DMS 273 (cell line): ENCODE results near the gene KDELR3.
A peak's percentile ranks its signal among the peaks of the same experiment; 100 is the strongest.

Source experiments
- DNase-seq: peaks from one replicate; lab custom pipeline; 2025; ENCODE audit not compliant: unreplicated experiment; lab: John Stamatoyannopoulos, UW

The KDELR3 gene

GRCh38 chr22:38481871-38482332 is 14.0 kb downstream of the KDELR3 start:
- no peak for DNase-seq

- DNase-seq, result no peak
These were observed 14.9 kb downstream of the KDELR3 start for GRCh38 chr22:38482662-38483308.

- DNase-seq, result no peak
These were observed 16.3 kb downstream of the KDELR3 start for GRCh38 chr22:38484244-38484643.

DNA sequence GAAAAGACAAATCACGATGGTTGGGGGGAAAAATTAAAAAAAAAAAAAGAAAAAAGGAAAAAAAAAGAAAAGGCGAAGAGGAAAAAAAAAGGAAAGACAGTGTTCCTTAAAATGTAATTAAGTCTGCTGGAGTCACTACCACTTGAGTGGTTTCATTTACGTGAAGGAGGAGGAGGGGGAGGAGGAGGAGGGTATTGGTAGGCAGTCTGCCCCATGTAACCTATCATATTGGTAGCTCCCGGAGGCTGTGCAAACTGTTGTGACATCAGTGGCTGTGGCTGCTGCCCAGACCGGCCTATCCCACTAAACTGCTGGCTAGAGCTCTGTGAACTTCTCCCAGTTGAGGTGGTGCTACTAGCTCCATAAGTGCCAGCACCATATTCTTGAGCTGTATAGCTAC is 17.9 kb downstream of the KDELR3 start:
- no peak for DNase-seq

DNA sequence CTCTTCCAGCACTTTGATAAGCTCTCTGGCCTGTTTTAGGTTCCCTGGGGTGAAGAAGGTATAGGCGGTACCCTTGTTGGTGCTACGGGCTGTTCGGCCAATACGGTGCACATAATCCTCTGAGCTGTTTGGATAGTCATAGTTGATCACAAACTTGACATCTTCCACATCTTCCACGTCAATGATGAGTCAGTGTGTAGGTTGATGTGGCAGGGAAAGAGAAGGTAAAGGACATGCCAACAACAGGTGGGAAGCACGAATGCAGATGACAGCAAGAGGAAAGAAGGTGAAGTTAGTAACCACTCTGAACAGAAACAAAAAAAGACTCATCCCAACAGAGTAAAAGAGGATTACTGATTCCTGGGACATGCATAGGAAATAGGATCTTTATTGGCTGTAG is 20.1 kb downstream of the KDELR3 start:
- no peak for DNase-seq

DNA sequence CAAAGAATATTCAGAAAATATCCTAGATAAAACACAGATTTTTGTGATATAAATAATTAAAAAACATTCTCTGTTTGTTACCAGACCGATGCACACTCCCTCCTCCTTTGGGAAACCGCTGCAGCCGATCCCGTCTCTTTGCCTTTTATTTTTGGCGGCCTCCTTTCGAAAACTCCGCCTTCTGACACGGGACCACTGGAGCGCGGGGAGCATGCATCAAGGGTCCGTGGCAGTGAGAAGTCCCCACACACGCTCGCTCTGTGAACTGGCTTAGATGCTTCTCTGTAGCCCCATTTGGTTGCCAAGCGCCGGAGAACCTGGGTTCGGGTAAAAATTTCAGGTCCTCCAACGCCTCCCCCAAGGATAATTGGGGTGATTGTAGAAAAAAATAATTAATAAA is 21.2 kb downstream of the KDELR3 start:
- DNase-seq, result no peak

GRCh38 chr22:38489561-38490145 is 21.8 kb downstream of the KDELR3 start:
- no peak for DNase-seq

- DNase-seq, result no peak
These were observed 22.6 kb downstream of the KDELR3 start for GRCh38 chr22:38490475-38490874.

- peak; percentile 60 for DNase-seq
These were observed 23.0 kb downstream of the KDELR3 start for GRCh38 chr22:38490915-38491314.

DNA sequence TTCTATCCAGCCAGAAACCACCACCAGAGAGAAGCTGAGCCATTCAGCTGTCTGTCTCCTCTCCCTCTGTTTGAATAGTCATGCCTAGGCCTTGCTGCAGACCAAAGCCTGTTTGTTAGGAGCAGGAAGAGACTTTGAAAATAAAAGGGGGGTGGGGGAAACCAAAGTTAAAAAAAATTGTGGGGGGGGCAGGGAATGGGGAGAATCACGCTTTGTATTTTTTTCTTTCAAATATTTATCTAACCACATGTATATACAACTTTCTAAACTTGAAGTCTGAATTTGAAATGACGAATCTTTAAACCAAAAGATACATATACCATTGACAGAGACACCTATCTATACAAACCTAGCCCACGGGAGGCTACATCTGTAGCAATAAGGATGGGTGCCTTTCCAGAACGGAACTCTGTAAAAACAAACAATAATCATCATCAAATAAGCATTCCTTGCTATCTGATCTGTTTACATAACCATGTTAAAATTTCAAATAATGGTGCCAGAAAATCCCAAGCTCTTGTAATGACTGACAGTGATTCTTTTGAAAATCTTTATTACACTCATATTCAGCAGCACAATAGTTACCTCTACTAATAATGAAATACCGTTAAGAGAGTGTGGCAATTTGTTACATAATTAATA is 23.9 kb downstream of the KDELR3 start:
- no peak for DNase-seq

DNA sequence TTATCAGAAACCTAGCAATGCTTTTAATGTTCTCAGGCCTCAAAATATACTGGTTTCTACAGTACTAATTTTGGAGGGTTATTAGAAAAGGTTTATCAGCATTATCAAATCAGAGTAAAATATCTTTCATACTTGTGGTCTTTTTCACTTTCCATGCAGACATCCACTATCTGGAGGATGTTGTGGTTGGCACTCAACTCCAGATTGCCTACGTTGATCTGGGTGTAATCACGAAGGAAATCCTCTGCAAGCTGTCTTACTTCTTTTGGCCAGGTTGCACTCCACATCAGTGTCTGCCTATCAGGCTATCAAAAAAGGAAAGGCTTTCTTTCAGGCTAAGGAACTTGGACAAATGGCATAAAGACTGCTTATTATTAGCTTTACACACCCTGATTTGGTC is 26.6 kb downstream of the KDELR3 start:
- no peak for DNase-seq

DNA sequence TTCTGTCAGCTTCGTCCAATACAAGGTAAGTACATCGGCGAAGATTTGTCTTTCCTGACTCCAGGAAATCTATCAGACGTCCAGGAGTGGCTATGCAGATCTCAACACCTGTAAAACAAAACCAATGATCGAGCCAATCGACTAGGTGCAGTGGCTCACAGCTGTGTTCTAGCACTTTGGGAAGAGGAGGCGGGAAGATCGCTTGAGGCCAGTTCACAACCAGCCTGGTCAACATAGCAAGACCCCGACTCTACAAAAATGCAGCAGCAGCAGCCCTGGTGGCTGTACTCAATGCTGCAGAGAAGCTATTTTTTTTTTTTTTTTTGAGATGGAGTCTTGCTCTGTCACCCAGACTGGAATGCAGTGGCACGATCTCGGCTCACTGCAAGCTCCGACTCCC is 27.0 kb downstream of the KDELR3 start:
- no peak for DNase-seq

- DNase-seq, result no peak
These were observed 30.0 kb downstream of the KDELR3 start for GRCh38 chr22:38497869-38498268.

GRCh38 chr22:38501797-38502672 is 34.1 kb downstream of the KDELR3 start:
- no peak for DNase-seq

GRCh38 chr22:38503021-38503420 is 35.1 kb downstream of the KDELR3 start:
- DNase-seq, result no peak

- DNase-seq, result peak; percentile 40
These were observed 37.0 kb downstream of the KDELR3 start for GRCh38 chr22:38504731-38505540.

- DNase-seq, result peak; percentile 74
These were observed 37.7 kb downstream of the KDELR3 start for GRCh38 chr22:38505541-38506117.

- peak; percentile 96 for DNase-seq
These were observed 38.4 kb downstream of the KDELR3 start, which contains the start of gene DDX17 for GRCh38 chr22:38506118-38506962. DDX17 (minus strand) TSS chr22:38506311.

GRCh38 chr22:38510416-38510970 is 42.6 kb downstream of the KDELR3 start:
- DNase-seq, result no peak
